AML-193 (cell line): ENCODE results near the gene PSAPL1.

Experiments used
- DNase-seq, 2 experiments: peaks; one replicate each; lab custom pipeline; 2025; lab: John Stamatoyannopoulos, UW

Gene PSAPL1

GRCh38 chr4:7381890-7382633 lies 52.7 kb downstream of the PSAPL1 start:
- DNase-seq: no peak

GRCh38 chr4:7381221-7381889 lies 53.4 kb downstream of the PSAPL1 start:
- no peak for DNase-seq
